ENCODE results near the gene UGT1A4.

GRCh38 chr2:233718552-233718951, at the start of gene UGT1A4:
- TF ChIP-seq MAX (IDR thresholded peaks at IDR 0.05; ENCODE audit: insufficient read depth, insufficient read length) (no peak), CTCF (IDR thresholded peaks at IDR 0.05; ENCODE audit: extremely low read depth in 1 of 2, insufficient read depth in 1 of 2, low read depth in 1 of 2, low read length in 2 of 2) (no peak), POLR2A (IDR thresholded peaks at IDR 0.05; ENCODE audit: low read depth, low read length) (no peak), EZH2 (IDR thresholded peaks at IDR 0.05; ENCODE audit: borderline replicate concordance, low read depth, low read length, severe bottlenecking) (no peak), POLR2AphosphoS5 (IDR thresholded peaks at IDR 0.05; ENCODE audit: insufficient read depth, low read depth, low read length) (no peak), MYC (IDR thresholded peaks at IDR 0.05; ENCODE audit: low read depth, low read length) (no peak), JUN (IDR thresholded peaks at IDR 0.05; ENCODE audit: borderline replicate concordance, insufficient read depth, insufficient read length, low read depth) (no peak), FOS (IDR thresholded peaks at IDR 0.05; ENCODE audit: borderline replicate concordance, insufficient read depth, low read length) (no peak), GATA2 (IDR thresholded peaks at IDR 0.05; ENCODE audit: insufficient read depth, insufficient read length, low read depth, low read length) (no peak)

All from endothelial cell of umbilical vein (primary cell).